NCI-H510A treated with DMSO at 0.1 percent for 48 hours (cell line): Measurements from ENCODE around the gene CLEC1A.
"Not testable (repeated sequence)": the region's sequence is repeated elsewhere in the genome, so short reads cannot be mapped to it uniquely, and the experiment has no call there.

Experiments used
- DNase-seq: peaks from one replicate; lab custom pipeline; 2025; lab: John Stamatoyannopoulos, UW

Gene CLEC1A

DNA sequence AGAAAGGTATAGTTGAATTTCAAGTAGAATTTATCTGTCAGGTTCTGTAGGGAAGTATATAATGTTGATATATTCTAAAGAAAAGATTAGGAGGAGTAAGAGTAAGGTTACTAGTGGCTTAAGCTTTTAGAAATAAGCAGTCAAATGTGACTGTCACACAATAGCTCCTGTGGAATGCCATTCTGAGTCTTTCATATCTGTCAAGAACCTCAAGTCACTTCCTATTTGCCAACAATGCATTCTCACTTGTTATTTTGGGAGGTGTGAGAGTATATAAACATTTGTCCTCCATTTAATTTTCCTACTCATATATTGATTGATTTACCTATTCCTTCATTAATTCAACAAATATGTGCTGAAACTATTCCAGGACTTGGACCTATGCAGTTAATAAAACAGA, 56.6 kb downstream of the CLEC1A start:
- DNase-seq = no peak

DNA sequence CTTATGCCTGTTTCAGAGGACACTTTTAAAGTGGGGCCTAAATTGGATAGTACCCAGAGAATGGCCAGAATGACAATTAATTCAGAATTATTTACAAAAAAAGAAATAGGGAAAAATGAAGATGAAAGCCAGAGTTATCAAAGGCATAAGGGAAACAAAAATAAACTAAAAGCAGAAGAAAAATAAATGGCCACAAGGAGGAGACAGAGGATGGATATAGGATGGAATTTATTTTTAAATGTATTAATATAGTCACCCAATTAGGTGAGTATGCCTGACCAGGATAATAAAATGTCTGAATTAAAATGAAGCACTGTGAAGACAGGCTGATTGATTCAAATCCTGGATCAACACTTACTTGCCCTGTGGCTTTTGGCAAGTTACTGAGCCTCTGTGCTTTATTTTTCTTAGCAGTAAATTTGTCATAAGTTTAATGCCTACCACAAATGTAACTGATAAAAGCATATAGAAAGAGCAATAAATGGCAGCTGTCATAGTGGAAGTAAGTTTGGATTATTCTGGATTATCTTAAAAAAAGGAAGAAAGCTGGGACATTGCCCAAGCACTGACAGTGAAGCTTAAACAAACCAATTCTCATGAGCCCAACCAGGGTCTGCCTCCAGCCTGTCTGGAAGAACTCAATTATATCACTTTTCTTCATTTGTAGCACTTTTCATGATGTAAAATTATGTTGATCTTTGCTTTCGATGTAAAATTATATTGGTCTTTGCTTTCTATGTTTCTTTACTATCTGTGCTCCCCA, 64.8 kb downstream of the CLEC1A start:
- peak; percentile 3 for DNase-seq

DNA sequence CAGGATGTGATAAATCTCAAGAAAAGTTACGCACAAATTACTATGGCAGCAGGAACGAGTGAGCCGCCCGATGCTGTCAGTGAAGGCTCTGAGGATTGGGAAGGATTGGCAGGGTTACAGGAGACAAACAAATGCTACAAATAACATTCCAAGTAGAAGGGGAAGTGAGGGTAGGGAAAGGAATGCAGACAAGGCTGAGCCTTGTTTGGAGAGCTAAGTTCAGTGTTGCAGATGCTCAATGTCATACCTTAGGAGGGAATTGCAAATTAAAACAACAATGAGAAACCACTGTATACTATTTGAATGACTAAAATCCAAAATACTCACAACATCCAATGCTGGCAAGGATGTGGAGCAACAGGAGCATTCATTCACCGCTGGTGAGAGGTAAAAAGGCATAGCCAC, 67.0 kb downstream of the CLEC1A start:
- no peak for DNase-seq

DNA sequence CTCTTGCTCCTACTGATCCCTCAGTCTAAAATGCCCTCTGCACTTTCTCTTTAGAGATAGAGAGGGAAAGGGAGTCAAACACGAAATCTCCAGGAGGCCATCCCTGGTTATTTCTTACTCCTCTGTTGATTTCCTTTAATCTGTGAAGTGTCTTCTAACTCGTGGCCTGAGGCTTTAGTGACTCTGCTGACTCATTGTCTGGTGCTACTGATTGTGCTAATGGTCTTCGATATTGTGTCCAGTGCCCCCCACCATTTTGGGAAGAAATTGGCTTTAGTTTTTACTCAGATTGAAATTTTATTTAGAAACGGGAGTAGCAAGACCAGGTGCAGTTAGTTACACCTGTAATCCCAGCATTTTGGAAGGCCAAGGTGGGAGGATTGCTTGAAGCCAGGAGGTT, 67.5 kb downstream of the CLEC1A start:
- DNase-seq = no peak

DNA sequence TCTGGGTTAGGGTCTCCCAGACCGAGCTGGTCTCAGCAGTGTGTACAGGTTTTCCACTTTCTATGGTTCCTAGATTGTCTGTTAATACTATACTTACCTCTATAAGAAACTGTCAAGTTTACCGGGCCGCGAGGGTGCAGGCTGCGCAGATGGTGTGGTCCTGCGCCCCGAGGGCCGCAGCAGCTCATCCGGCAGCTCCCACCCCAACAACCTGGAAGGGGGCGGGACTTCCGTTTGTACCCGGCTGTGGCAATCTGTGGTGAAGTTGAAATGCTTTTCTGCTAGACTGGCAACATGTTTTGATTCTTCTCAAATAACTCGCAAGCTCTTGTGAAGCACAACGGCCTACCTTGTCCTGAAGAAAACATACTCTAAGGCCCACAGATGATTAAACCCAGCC, 68.3 kb downstream of the CLEC1A start, which contains the start of gene CLEC9A:
Gene CLEC9A, plus strand, starts transcription at position 237 of the 400 bp plus-strand sequence. CDS start 22,006 bp downstream, outside the sequence.
- no peak for DNase-seq

DNA sequence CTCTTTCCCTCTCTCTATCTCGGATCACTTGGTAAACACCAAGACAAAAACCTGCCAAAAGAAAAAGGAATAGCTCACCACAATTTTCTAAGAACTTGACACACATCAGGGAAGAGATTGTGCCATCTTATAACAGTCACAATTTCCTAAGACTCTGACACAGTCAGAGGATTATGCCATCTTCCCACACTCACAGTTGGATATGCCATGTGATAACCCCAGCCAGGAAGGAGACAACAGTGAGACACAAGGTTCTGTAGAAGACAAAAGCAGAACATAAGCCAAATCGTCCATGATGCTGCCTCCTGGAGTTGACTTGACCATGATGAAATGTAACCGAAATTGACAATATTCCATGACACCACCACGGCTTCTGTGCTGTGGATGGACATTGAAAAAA, 71.1 kb downstream of the CLEC1A start:
- no peak for DNase-seq

DNA sequence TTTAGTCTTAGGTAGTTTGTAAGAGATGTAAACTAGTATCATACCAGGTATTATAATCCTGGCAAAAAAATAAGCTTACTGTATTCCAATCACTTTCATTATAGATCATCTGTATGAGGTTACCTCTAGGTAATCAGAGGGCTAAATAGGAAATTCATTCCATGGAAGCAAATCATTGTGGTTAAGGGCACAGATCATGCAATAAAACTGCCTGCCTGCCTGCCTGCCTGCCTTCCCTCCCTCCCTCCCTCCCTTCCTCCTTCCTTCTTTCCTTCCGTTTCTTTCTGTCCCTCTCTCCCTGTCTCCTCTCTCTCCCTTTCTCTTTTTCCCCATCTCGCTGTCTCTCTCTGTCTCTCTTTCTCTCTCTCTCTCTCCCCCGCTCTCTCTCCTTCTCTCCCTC, 71.5 kb downstream of the CLEC1A start:
- no peak for DNase-seq

DNA sequence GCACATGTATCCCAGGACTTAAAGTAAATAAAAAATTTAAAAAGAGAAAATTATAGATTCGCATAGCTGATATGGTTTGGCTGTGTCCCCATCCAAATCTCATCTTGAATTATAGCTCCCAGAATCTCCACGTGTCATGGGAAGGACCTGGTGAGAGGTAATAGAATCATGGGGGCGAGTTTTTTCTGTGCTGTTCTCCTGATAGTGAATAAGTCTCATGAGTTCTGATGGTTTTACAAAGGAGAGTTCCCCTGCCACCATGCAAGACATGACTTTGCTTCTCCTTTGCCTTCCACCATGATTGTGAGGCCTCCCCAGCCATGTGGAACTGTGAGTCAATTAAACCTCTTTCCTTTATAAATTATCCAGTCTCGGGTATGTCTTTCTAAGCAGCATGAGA, 72.1 kb downstream of the CLEC1A start:
- DNase-seq = not testable (repeated sequence)

DNA sequence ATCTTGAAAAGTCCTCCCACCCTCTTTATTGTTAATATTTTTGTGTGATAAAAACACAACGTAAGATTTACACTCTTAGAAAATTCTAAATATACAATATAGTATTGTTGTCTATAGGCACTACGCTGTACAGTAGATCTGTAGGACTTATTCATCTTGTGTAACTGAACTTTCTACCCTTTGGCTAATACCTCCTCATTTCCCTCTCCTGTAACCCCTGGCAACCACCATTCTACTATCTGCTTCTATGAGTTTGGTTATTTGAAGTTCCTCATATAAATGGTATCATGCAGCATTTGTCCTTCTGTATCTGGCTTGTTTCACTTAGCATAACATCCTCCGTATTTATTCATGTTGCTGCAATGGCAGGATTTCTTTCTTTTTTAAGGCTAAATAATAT, 73.5 kb downstream of the CLEC1A start:
- DNase-seq = no peak

DNA sequence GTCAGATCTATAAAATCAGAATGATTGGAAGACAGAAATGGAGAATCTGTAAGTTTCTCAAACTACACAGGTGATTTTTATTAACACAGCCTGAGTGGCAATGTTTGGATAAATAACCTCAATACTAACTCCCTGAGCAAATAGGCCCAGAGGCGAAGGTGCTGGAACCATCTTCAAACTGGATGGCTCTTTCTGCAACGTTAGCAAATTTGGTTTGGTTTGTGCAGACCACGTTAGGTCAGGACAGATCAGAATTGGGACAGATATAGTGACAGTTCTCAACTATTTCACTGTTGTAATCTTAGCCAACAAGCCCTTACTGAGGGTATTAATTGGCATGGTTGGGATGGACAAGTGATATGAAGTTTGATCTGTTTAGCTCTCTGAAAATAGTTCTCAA, 77.4 kb downstream of the CLEC1A start:
- DNase-seq = no peak
